HG03460 (cell line): ENCODE data around the gene FXYD2.

Source experiments
- ATAC-seq: cut with Tn5 transposase; IDR thresholded peaks from one replicate; pipeline ENCODE4 v1.9.1; 2021; ENCODE audit not compliant: unreplicated experiment

FXYD2 gene

DNA sequence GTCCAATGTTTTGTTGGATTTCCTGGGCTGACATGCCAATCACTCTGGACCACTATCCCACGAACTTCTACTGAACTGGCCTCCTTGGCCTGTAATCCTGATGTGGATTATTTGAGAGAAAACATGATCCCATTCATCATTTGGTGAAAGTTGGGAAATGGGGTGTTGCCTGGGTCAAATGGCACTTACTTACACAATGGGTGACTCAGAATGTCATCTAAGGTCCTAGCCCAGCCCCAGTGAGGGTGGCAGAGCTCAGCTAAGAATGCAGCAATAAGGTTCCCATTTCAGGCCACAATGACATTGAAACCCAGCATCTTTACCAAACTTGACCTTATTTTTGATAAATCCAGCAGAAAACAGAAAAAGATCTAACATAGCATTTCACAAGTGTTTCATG, 19.5 kb downstream of the FXYD2 start:
- ATAC-seq: no peak

DNA sequence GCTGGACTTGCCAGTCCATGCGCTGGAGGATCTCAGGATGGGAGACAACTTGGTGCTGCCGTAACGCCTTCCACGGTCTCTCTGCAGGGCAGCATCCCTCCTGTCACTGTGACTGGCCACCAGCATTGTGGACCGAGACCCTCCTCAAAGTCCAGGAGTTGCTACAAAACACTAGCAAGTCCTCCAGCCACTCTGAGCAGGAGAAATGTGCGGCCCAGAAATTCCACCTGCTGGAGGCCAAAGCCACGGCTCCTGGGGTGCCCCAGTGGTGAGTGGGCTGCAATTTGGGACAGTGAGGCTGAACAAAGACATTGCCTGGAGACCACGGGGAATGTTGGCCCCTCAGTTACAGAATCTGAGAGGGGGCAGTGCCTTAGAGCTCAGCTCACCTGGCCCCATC, 20.6 kb downstream of the FXYD2 start:
- no peak for ATAC-seq

DNA sequence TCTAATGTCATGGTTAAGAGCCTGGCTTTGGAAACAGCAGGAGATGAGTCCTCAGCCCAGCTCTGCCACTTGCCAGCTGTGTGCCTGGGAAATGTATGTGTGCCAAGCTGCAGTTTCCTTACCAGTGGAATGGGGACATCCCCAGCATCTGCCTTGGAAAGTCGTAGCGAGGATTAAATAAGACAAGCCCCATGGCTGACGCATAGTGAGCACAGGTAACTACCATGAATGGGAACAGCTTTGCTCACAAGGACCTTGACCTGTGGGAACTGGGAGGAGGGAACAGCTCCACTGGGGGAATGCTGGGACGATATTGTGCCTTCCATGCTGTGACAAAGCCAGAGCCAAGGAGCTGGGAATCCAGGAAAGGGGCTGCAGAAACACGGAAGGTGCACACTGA, 24.9 kb downstream of the FXYD2 start:
- ATAC-seq: no peak

DNA sequence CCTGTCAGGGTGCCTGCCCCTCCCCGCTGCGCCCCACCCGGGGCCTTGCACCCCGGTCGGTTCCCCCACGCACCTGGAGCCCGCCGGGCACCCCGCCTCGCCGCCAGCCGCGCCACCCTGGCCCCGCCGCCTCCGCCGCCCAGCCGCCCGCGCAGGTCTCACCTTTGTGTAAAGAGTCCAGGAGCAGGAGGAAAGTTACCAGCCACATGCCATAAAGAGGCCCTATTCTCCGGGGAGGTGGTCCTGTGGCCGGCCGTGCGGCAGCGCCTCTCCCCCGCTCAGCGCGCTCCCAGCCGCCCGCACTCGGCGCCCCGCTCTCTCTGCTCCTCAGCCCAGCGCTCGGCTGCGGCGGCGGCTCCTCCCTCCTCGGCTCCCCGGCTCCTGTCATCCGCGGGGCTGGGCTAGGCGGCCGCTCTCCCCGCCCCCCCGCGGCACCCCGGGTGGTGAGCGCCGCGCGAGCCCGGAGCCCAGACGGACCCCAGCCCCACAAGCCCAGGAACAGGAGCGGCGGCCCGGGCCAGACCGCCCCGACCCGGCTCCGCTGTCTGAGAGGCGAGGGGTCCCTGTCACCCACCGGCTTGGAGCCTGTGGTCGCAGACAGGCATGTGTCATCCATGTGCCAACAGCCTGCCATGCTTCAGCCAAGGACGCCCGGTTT, 27.5 kb downstream of the FXYD2 start, which contains the start of gene DSCAML1:
Gene DSCAML1, minus strand, starts transcription at position 345 of the 658 bp plus-strand sequence. Its CDS starts 137 bp downstream, at position 208.
- ATAC-seq: no peak

DNA sequence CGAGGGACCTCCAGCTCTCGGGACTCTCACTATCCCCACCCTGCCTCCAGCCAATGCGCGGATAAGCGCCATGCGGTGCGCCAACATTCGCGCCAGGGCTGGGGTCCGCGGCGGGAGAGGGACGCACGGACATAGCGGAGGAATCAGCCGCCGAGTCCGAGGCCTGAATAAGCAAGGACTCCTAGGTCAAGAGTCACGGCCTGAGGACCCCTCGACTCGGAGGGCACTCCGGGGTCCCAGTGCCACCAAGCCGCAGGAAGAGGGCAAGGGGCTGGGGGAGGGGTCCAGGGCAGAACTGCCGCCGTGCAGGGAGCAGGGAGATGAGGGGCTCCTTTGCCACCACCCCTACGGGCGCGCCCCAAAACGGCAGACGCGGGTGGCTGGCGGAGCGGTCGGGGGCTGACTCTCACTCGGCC, 28.1 kb downstream of the FXYD2 start:
- ATAC-seq: no peak

DNA sequence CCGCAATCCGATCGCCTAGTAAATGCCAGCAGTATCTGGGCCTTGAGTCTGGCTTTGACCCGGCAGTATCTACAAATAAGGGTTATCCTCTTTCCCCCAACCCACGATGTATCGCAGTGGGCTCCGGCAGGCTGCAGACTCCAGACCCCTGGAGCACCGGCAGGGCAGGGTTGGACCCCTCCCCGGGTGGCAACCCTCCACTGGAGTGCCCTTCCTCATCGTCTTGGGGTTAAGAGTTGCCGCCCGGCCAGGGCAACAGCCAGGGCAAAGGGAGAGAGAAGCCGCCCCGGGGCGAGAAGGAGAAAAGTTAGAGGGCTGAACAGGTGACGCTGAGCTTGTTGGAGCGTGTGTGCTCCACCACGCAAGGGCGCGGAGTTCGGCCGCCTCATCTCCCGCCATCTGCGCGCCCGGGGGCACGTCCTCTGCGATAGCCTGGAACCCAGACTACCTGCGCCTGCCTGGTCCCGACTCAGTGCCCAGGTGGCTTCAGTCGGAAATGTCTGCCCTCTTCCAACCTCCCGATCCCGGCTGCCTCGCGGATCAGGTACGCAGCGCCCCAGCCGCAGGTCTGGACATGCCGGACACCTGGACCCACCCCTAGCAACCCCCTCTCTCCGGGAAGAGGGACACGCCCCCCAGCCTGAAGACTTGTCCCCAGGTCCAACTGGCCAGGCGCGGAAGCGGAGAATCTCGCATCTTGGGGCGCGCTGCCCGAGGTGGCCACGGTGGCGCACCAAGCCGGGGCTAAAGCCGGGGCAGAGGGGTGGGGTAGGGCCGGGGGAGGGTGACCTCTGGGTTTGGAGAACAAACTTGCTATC, 28.7 kb downstream of the FXYD2 start:
- ATAC-seq: no peak

GRCh38 chr11:117794772-117795629, 29.5 kb downstream of the FXYD2 start:
- no peak for ATAC-seq

- ATAC-seq: no peak
Measured at GRCh38 chr11:117794135-117794534, 30.4 kb downstream of the FXYD2 start.

- no peak for ATAC-seq
Measured at GRCh38 chr11:117793583-117793982, 31.0 kb downstream of the FXYD2 start.

DNA sequence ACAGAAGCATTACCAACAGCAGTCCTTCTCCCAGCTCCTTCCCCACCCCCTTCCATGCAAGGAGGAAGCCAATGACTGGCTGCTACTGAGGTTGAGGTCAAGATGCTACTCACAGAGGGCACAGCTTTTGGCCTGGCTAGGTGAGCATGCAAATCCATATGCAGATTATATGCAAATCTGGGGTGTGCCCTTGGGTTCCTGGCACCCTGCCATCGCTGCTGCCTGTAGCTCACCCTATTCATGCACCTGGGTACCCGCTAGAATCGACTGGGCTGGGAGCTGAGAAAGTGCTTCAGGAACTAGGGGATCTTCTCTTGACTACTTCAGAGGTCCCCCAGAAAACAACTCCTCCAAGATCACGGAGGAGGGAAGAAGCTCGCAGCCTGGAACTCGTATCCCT, 31.6 kb downstream of the FXYD2 start:
- no peak for ATAC-seq

DNA sequence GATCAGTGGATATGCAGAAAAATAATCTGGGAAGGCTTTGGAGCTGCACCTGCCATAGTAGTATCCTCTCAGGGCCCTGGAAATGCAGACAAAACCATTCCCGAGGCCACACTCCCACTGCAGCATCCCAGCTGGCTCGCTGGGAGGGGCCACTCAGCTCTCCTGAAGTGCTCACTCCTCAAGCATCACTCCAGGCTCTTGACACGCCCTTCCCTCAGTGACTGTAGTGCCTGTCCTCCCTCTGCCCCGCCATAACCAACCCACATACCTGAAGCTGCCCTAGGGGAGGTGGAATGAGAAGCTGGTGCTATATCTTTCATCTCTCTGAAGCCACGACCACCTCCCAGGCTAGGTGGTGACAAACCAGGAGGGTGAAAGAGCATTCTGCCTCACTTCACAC, 32.3 kb downstream of the FXYD2 start:
- ATAC-seq: no peak

GRCh38 chr11:117790279-117790678, 34.3 kb downstream of the FXYD2 start:
- ATAC-seq: no peak

- no peak for ATAC-seq
Measured at GRCh38 chr11:117789241-117789640, 35.3 kb downstream of the FXYD2 start.

GRCh38 chr11:117786135-117786870, 38.2 kb downstream of the FXYD2 start:
- ATAC-seq: no peak

DNA sequence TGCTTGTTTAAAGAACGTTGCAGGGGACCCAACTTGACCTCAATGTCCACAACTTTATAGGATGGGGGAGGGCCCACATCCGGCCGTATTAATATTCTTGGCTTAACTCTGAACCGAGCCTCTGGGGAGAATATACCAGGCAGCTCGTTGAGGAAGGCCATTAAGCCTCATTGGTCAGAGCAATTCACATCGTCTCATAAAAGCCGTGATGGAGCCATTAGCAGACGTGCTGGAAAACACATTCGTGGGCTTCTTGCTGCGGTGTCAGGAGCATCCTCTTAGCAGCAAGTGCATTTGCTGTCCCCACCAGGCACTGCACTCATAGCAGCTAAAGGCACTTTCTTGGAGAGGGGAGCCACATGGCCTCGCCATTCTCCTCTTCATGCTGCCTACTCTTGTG, 42.4 kb downstream of the FXYD2 start:
- ATAC-seq: no peak

DNA sequence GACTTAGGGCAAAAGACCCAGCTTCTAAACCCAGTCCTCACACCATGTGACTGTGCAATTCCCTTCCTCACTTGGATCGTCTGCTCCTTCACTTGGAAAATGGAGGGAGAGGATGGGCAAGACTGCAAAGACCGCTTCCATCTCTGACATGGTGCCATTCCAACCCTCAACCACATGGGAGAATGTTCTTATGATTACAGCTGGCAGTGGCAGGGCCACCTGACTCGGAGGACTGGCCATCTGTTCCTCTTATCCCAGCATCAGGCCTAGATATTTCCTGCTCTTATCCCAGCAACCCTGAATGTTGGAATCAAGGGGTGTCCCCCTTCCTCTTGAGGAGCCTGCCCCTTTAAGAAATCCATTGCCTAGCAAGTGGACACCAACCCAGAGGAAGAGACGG, 42.9 kb downstream of the FXYD2 start:
- no peak for ATAC-seq

DNA sequence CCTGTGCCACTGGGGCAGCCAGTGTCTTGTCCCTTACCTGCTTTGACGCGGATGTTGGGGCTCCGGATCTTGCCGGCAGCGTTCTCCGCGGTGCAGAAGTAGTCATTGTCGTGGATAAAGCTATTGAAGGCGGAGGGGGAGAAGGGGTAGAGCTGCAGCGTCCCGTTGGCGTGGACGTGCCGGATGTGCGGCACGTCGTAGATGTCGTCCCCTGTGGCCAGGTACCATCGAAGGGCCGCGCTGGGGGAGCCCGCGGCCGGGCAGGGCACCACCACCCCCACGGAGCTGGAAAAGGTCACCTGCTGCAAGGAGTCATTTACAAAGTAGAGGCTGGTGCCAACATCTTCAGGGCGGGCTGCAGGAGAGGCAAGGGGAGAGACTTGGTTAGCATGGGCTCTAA, 44.1 kb downstream of the FXYD2 start:
- no peak for ATAC-seq

GRCh38 chr11:117774553-117774952, 50.0 kb downstream of the FXYD2 start:
- ATAC-seq: no peak

GRCh38 chr11:117772360-117772759, 52.2 kb downstream of the FXYD2 start:
- no peak for ATAC-seq

GRCh38 chr11:117771841-117772240, 52.7 kb downstream of the FXYD2 start:
- no peak for ATAC-seq

GRCh38 chr11:117771197-117771596, 53.3 kb downstream of the FXYD2 start:
- no peak for ATAC-seq
